Esophagus mucosa (tissue), 1 donor: Measurements from ENCODE around the gene CYP27C1. TPM values are rescaled to one million over a fixed set of nuclear protein-coding genes. Genes with fewer than 3 reads are reported as not detected.
"Not testable (repeated sequence)": the region's sequence is repeated elsewhere in the genome, so short reads cannot be mapped to it uniquely, and the experiment has no call there.

ENCODE experiments used
- ATAC-seq: fragments of 200-7000 bp; cut with Tn5 transposase; one replicate; pipeline ENCODE4 v1.9.1; 2020
- total RNA-seq: library from RNA; stranded (reverse); gene quantifications from one replicate; pipeline ENCODE4 v1.2.4, GENCODE V29; 2023
- donor health status: DM: yes; HTN: yes; CAD: no.

CYP27C1 gene
- 1.8 TPM for total RNA-seq

- no peak for ATAC-seq
Measured at GRCh38 chr2:127220102-127220767, at the start of gene CYP27C1. TSS of gene CYP27C1 (minus strand) at chr2:127220299. CDS start at chr2:127220270, 29 bp downstream.

GRCh38 chr2:127261804-127262406, 41.8 kb upstream of the CYP27C1 start:
- ATAC-seq = no peak

GRCh38 chr2:127259355-127259754, 39.3 kb upstream of the CYP27C1 start:
- no peak for ATAC-seq

- no peak for ATAC-seq
Measured at GRCh38 chr2:127256866-127257265, 36.8 kb upstream of the CYP27C1 start.

- ATAC-seq = no peak
Measured at GRCh38 chr2:127256381-127256780, 36.3 kb upstream of the CYP27C1 start.

- ATAC-seq = no peak
Measured at GRCh38 chr2:127255721-127256120, 35.6 kb upstream of the CYP27C1 start.

- no peak for ATAC-seq
Measured at GRCh38 chr2:127255146-127255545, 35.0 kb upstream of the CYP27C1 start.

GRCh38 chr2:127254386-127254981, 34.4 kb upstream of the CYP27C1 start:
- ATAC-seq = no peak

- peak; percentile 62 for ATAC-seq
Measured at GRCh38 chr2:127241184-127241583, 21.1 kb upstream of the CYP27C1 start.

GRCh38 chr2:127239395-127239794, 19.3 kb upstream of the CYP27C1 start:
- ATAC-seq = no peak

GRCh38 chr2:127237768-127238167, 17.7 kb upstream of the CYP27C1 start:
- not testable (repeated sequence) for ATAC-seq

- no peak for ATAC-seq
Measured at GRCh38 chr2:127235082-127235702, 15.1 kb upstream of the CYP27C1 start.

- ATAC-seq = no peak
Measured at GRCh38 chr2:127233710-127234109, 13.6 kb upstream of the CYP27C1 start.

- ATAC-seq = no peak
Measured at GRCh38 chr2:127231130-127231865, 11.2 kb upstream of the CYP27C1 start.

- no peak for ATAC-seq
Measured at GRCh38 chr2:127229555-127229954, 9.5 kb upstream of the CYP27C1 start.

GRCh38 chr2:127228102-127228501, 8.0 kb upstream of the CYP27C1 start:
- no peak for ATAC-seq

GRCh38 chr2:127227264-127227660, 7.2 kb upstream of the CYP27C1 start:
- not testable (repeated sequence) for ATAC-seq

GRCh38 chr2:127226520-127227263, 6.6 kb upstream of the CYP27C1 start:
- peak; percentile 96 for ATAC-seq

- no peak for ATAC-seq
Measured at GRCh38 chr2:127226132-127226519, 6.0 kb upstream of the CYP27C1 start.

- ATAC-seq = no peak
Measured at GRCh38 chr2:127225186-127225960, 5.3 kb upstream of the CYP27C1 start.

- ATAC-seq = not testable (repeated sequence)
Measured at GRCh38 chr2:127224135-127224534, 4.0 kb upstream of the CYP27C1 start.
